GM12872 (cell line): ENCODE measurements around the gene TBC1D13.

Experiments used
- TF ChIP-seq, protein P1 (sequence below): IDR thresholded peaks from 3 replicates; pipeline ENCODE4 v1.5.1; 2011; ENCODE audit warnings: low read depth, mild to moderate bottlenecking, low read length, moderate library complexity; ENCODE audit not compliant: insufficient read depth

Gene TBC1D13

GRCh38 chr9:128823903-128824406, 36.9 kb downstream of the TBC1D13 start:
- TF ChIP-seq, protein P1, sequence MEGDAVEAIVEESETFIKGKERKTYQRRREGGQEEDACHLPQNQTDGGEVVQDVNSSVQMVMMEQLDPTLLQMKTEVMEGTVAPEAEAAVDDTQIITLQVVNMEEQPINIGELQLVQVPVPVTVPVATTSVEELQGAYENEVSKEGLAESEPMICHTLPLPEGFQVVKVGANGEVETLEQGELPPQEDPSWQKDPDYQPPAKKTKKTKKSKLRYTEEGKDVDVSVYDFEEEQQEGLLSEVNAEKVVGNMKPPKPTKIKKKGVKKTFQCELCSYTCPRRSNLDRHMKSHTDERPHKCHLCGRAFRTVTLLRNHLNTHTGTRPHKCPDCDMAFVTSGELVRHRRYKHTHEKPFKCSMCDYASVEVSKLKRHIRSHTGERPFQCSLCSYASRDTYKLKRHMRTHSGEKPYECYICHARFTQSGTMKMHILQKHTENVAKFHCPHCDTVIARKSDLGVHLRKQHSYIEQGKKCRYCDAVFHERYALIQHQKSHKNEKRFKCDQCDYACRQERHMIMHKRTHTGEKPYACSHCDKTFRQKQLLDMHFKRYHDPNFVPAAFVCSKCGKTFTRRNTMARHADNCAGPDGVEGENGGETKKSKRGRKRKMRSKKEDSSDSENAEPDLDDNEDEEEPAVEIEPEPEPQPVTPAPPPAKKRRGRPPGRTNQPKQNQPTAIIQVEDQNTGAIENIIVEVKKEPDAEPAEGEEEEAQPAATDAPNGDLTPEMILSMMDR = no peak

DNA sequence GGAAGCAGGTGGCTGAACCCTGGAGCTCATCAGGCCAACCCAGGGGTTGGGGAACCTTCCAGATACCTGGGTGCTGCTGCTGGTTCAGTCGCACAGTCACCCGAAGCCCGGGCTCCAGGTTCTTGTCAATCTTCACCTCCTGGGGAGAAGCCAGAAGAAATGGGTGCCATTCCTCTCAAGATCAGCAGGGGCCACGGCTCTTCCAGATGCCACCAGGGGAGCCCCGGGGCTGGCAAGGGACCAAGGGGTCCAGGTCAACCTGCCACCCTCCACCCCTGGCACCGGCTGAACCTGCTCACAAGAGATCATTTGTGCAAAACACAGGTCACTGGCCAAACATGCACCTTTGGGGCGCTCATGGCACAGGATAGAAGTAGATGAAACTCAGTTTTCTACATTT, 37.9 kb downstream of the TBC1D13 start:
- TF ChIP-seq, protein P1 = no peak

DNA sequence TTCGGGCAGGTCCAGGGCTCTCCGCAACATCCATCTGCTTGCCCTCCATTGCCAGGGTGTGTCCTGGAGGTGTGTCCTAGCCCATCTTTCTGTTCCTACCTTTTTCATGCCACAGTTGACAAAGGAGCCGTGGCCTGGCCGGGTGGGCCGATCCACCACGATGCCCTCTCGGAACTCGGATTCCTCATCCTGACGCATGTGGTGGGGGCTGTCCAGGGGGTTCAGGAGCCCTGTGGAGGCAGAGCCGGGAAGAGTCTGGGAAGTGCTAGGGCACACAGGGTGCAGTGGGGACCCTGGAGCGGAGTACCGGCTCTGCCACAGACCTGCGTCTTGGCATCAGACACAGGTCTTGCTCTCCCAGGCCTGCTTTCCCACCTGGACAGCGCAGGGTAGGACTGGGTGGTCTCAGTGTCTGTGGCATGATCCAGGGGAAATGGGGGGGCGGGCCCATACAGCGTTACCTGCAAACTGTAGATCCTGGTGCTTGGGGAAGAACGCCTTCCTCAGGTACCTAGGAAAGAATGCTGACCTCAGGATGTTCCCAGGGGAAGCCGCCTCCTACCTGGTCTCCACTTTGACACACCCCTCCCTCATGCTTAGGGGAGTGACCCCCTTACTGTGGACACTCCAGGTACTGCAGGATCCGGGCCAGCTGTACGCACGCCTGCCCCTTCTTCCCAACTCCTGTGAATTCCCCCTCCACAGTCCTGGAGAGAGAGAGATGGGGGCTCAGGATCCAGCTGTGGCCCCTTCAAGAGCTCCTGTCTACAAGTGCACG, 39.1 kb downstream of the TBC1D13 start:
- TF ChIP-seq, protein P1 = peak; percentile 23; the same call in 1 of the 3 replicates

DNA sequence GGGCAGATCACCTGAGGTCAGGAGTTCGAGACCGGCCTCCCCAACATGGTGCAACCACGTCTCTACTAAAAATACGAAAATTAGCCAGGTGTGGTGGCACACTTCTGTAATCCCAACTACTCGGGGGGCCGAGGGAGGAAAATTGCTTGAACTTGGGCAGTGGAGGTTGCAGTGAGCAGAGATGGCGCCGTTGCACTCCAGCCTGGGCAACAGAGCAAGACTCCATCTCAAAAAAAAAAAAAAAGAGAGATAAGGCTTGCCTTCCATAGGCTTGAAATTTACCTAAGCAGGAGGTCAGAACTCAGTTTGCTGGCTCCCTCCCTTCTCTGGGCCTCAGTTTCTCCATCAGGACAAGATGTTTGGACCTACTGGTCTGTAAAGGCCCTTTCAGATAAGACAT, 41.2 kb downstream of the TBC1D13 start:
- TF ChIP-seq, protein P1 = no peak

- TF ChIP-seq, protein P1 = no peak
Measured at GRCh38 chr9:128828719-128829452, 41.8 kb downstream of the TBC1D13 start.

GRCh38 chr9:128829477-128830251, 42.6 kb downstream of the TBC1D13 start, which contains the start of gene SPOUT1:
SPOUT1 (minus strand) TSS chr9:128829794; CDS start chr9:128829780, 14 bp downstream.
- TF ChIP-seq, protein P1 = no peak

DNA sequence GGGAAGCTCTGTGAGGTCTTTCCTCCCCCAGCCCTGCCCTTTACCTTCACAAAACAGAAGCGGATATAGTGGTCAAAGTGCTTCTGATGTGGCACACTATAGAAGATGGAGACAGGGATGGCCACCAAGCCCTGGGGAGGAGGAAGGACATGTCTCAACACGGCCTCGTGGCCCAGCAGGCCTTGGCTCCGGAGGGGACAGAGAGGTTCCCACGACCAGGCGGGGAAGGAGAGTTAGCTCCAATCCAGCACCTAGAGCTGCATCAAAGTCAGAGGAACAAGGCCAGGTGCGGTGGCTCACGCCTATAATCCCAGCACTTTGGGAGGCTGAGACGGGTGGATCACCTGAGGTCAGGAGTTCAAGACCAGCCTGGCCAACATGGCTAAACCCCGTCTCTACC, 46.6 kb downstream of the TBC1D13 start:
- TF ChIP-seq, protein P1 = no peak
